COR-L47 (cell line): ENCODE results near the gene REV3L.
"Not testable (repeated sequence)": the region's sequence is repeated elsewhere in the genome, so short reads cannot be mapped to it uniquely, and the experiment has no call there.

Experiments used
- DNase-seq: peaks from one replicate; lab custom pipeline; 2025; lab: John Stamatoyannopoulos, UW

REV3L gene

DNA sequence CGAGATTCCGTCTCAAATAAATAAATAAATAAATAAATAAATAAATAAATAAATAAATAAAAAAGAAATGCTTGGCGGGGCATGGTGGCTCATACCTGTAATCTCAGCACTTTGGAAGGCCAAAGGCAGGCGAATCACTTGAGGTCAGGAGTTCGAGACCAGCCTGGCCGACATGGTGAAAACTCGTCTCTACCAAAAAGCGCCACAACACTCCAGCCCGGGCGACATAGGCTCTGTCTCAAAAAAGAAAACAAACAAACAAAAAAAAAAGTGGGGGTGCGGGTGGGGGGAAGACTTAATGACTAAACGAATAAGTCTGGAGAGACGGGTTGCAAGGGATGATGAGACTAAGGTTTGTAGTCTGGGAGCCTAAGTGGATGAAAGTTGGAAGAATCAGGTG is 225.0 kb downstream of the REV3L start:
- DNase-seq: no peak

DNA sequence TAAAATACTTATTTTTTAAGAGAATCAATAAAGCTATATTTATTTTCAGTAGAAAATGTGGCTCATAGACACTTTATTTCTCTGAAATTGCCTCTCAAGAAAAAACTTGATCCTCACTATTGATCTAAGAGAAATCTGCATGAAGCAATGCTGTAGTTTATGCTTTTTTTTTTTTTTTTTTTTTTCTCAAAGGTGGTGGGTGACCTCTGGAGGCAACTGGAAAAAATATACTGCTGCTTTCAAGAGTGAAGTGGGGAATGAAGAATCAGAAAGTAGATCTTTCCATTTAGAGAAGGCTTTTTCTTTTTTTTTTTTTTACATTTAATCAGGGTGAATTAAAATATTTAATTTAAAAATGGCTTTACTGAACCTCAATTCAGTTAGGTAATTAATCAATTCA is 226.4 kb downstream of the REV3L start:
- DNase-seq: no peak

DNA sequence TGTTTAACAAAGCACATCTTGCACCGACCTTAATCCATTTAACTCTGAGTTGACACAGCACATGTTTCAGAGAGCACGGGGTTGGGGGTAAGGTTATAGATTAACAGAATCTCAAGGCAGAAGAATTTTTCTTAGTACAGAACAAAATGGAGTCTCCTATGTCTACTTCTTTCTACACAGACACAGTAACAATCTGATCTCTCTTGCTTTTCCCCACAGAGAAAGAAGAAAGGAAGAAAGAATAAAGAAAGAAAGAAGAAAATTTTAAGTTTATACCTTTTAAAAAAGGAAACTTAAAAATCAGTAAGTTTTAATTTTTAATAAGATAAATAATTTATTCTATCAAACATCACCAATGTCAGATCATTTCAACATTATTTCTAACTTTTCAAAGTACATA is 227.2 kb downstream of the REV3L start:
- not testable (repeated sequence) for DNase-seq

GRCh38 chr6:111254779-111255166 is 228.2 kb downstream of the REV3L start:
- DNase-seq: no peak

DNA sequence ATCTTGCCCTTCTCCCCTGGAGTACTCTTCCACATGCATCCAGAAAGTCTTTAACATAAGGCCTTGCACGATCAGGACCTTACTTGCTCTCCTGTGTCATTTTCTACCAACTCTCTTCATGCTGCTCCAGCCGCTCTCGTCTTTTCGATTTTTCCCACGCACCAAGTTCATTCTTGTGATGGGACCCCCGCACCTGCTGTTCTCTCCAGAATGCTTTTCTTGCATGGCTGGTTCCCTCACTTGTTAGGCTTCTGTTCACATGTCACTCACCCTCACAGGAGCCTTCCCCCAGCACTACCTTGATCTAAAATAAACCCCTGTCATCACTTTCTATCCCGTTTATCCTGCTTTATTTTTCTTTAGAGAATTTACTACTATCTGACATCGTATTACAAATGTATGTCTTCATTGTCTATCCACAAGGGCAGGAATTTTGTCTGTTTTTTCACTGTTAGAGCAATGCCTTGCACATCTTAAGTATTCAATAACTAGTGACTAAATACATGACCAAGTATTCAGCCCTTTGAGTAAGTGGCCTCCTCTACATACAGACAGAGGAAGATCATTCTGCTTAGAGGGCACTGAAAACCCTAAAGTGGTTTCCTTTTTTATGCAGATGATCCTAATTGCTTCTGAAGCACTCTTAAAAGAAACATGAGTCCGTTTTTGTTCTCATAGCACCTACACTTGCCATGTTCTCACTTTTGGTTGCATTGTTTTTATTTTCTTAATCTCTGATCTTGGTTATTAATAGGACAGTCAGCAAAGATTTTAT is 228.8 kb downstream of the REV3L start:
- DNase-seq: no peak

DNA sequence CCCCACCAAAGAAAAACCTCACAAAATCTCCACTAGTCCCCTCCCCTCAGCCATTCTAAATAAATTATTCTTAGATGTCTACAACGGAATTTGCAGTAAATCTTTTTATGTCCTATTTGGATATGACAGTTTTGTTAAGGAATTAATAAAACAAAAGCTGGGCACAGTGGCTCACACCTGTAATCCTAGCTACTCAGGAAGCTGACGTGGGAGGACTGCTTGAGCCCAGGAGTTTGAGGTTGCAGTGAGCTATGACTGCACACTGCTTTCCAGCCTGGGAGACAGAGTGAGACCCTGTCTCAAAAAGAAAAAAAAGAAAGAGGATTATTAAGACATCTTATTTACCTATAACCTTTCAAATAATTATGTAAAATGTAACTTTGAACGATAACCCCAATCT is 230.3 kb downstream of the REV3L start:
- no peak for DNase-seq

GRCh38 chr6:111250791-111251354 is 232.1 kb downstream of the REV3L start:
- no peak for DNase-seq
